Measurements from ENCODE around the gene STXBP6. TPM values are rescaled to one million over a fixed set of nuclear protein-coding genes. Genes with fewer than 3 reads are reported as not detected.

The STXBP6 gene
- total RNA-seq, 2 experiments from 2014 or later, result not detected

- Mint-ChIP-seq H3K36me3 (ENCODE audit: low read depth) (no peaks in the 10 kb centered on the region), H3K4me1 (no peaks in the 10 kb centered on the region), H3K4me3 (no peak overlapping the region), H3K9me3 (ENCODE audit: low read depth) (no peaks in the 10 kb centered on the region), H3K27me3 (peaks cover 12% of the 10 kb centered on the region), H3K27ac (no peak overlapping the region)
- ATAC-seq (no peak), DNase-seq (no peak)
- ChIA-PET CTCF (no interaction called here), POLR2A (no interaction called here)
- intact Hi-C loops (cut with DNase I, micrococcal nuclease), result no loop called here
Measured at GRCh38 chr14:25079311-25079710, 29.4 kb upstream of the STXBP6 start.

GRCh38 chr14:25074099-25074685 lies 24.2 kb upstream of the STXBP6 start:
- no peak for ATAC-seq
- Mint-ChIP-seq H3K4me3 (no peak overlapping the region), H3K36me3 (ENCODE audit: low read depth) (no peaks in the 10 kb centered on the region)

GRCh38 chr14:25069879-25070278 lies 19.9 kb upstream of the STXBP6 start:
- DNase-seq (no peak), ATAC-seq (no peak)
- no peaks in the 10 kb centered on the region for H3K9me3 Mint-ChIP-seq (ENCODE audit: low read depth)
- peaks cover 4% of the 10 kb centered on the region for H3K27me3 Mint-ChIP-seq
- POLR2A ChIA-PET, result no interaction called here
- H3K36me3 Mint-ChIP-seq (ENCODE audit: low read depth), result no peaks in the 10 kb centered on the region
- H3K27ac Mint-ChIP-seq, result no peak overlapping the region
- no peaks in the 10 kb centered on the region for H3K4me1 Mint-ChIP-seq
- intact Hi-C loops (cut with DNase I, micrococcal nuclease), result no loop called here
- no peak overlapping the region for H3K4me3 Mint-ChIP-seq
- CTCF ChIA-PET, result interaction anchor here (0.7 kb wide), 1 partner anchor 326 kb away, joined by 4 read pairs; no protein-coding TSS in a partner anchor

More at GRCh38 chr14:25074099-25074685, 24.2 kb upstream of the STXBP6 start:
- ChIA-PET POLR2A (no interaction called here), CTCF (no interaction called here)
- intact Hi-C loops (cut with DNase I, micrococcal nuclease), result no loop called here
- no peak for DNase-seq
- no peaks in the 10 kb centered on the region for H3K9me3 Mint-ChIP-seq (ENCODE audit: low read depth)
- peaks cover 2% of the 10 kb centered on the region for H3K27me3 Mint-ChIP-seq
- no peaks in the 10 kb centered on the region for H3K4me1 Mint-ChIP-seq
- no peak overlapping the region for H3K27ac Mint-ChIP-seq

GRCh38 chr14:25067600-25067999 lies 17.7 kb upstream of the STXBP6 start:
- intact Hi-C loops (cut with DNase I, micrococcal nuclease), result no loop called here
- H3K4me1 Mint-ChIP-seq, result no peaks in the 10 kb centered on the region
- POLR2A ChIA-PET, result no interaction called here
- no peak overlapping the region for H3K27ac Mint-ChIP-seq
- DNase-seq (no peak), ATAC-seq (no peak)
- H3K27me3 Mint-ChIP-seq, result peaks cover 8% of the 10 kb centered on the region
- no peaks in the 10 kb centered on the region for H3K9me3 Mint-ChIP-seq (ENCODE audit: low read depth)
- CTCF ChIA-PET, result no interaction called here
- H3K36me3 Mint-ChIP-seq (ENCODE audit: low read depth), result no peaks in the 10 kb centered on the region
- no peak overlapping the region for H3K4me3 Mint-ChIP-seq

GRCh38 chr14:25062022-25062321 lies 12.0 kb upstream of the STXBP6 start:
- no peaks in the 10 kb centered on the region for H3K4me1 Mint-ChIP-seq
- CTCF ChIA-PET, result no interaction called here
- H3K9me3 Mint-ChIP-seq (ENCODE audit: low read depth), result no peaks in the 10 kb centered on the region
- POLR2A ChIA-PET, result no interaction called here
- intact Hi-C loops (cut with DNase I, micrococcal nuclease), result no loop called here
- no peak overlapping the region for H3K4me3 Mint-ChIP-seq
- peaks cover 17% of the 10 kb centered on the region for H3K27me3 Mint-ChIP-seq
- ATAC-seq (no peak), DNase-seq (no peak)
- no peaks in the 10 kb centered on the region for H3K36me3 Mint-ChIP-seq (ENCODE audit: low read depth)
- no peak overlapping the region for H3K27ac Mint-ChIP-seq

- intact Hi-C loops (cut with DNase I, micrococcal nuclease), result no loop called here
- Mint-ChIP-seq H3K36me3 (ENCODE audit: low read depth) (no peaks in the 10 kb centered on the region), H3K27me3 (peaks cover 29% of the 10 kb centered on the region), H3K4me3 (no peak overlapping the region), H3K9me3 (ENCODE audit: low read depth) (no peaks in the 10 kb centered on the region), H3K27ac (no peak overlapping the region), H3K4me1 (no peaks in the 10 kb centered on the region)
- ChIA-PET POLR2A (no interaction called here), CTCF (no interaction called here)
- DNase-seq (no peak), ATAC-seq (no peak)
Measured at GRCh38 chr14:25056688-25057078, 6.7 kb upstream of the STXBP6 start.

GRCh38 chr14:25055992-25056687 lies 6.2 kb upstream of the STXBP6 start:
- intact Hi-C loops (cut with DNase I, micrococcal nuclease), result no loop called here
- no peak overlapping the region for H3K4me3 Mint-ChIP-seq
- peaks cover 33% of the 10 kb centered on the region for H3K27me3 Mint-ChIP-seq
- no peaks in the 10 kb centered on the region for H3K36me3 Mint-ChIP-seq (ENCODE audit: low read depth)
- ChIA-PET POLR2A (no interaction called here), CTCF (no interaction called here)
- ATAC-seq (no peak), DNase-seq (no peak)
- H3K27ac Mint-ChIP-seq, result no peak overlapping the region
- H3K4me1 Mint-ChIP-seq, result no peaks in the 10 kb centered on the region
- H3K9me3 Mint-ChIP-seq (ENCODE audit: low read depth), result no peaks in the 10 kb centered on the region

- intact Hi-C loops (cut with DNase I, micrococcal nuclease), result no loop called here
- ATAC-seq, result no peak
- Mint-ChIP-seq H3K36me3 (ENCODE audit: low read depth) (no peaks in the 10 kb centered on the region), H3K27me3 (peaks cover 39% of the 10 kb centered on the region), H3K4me1 (peaks cover 4% of the 10 kb centered on the region), H3K4me3 (no peak overlapping the region), H3K27ac (no peak overlapping the region), H3K9me3 (ENCODE audit: low read depth) (no peaks in the 10 kb centered on the region)
- DNase-seq, result no peak
- ChIA-PET CTCF (no interaction called here), POLR2A (no interaction called here)
Measured at GRCh38 chr14:25055005-25055404, 5.1 kb upstream of the STXBP6 start.

- Mint-ChIP-seq H3K4me3 (no peak overlapping the region), H3K9me3 (ENCODE audit: low read depth) (no peaks in the 10 kb centered on the region), H3K4me1 (peaks cover 7% of the 10 kb centered on the region), H3K27ac (no peak overlapping the region), H3K27me3 (peaks cover 43% of the 10 kb centered on the region), H3K36me3 (ENCODE audit: low read depth) (no peaks in the 10 kb centered on the region)
- ChIA-PET POLR2A (no interaction called here), CTCF (interaction anchor here (0.6 kb wide), 1 partner anchor 265 kb away, joined by 3 read pairs; no protein-coding TSS in a partner anchor)
- intact Hi-C loops (cut with DNase I, micrococcal nuclease), result no loop called here
- DNase-seq (no peak), ATAC-seq (no peak)
Measured at GRCh38 chr14:25053585-25053984, 3.6 kb upstream of the STXBP6 start.

GRCh38 chr14:25052921-25053320 lies 3.0 kb upstream of the STXBP6 start:
- intact Hi-C loops (cut with DNase I, micrococcal nuclease), result no loop called here
- ChIA-PET CTCF (interaction anchor here (0.6 kb wide), 1 partner anchor 266 kb away, joined by 3 read pairs; no protein-coding TSS in a partner anchor), POLR2A (no interaction called here)
- no peak for DNase-seq
- ATAC-seq, result no peak
- Mint-ChIP-seq H3K4me1 (peaks cover 7% of the 10 kb centered on the region), H3K9me3 (ENCODE audit: low read depth) (no peaks in the 10 kb centered on the region), H3K27ac (no peak overlapping the region), H3K36me3 (ENCODE audit: low read depth) (no peaks in the 10 kb centered on the region), H3K4me3 (no peak overlapping the region), H3K27me3 (peaks cover 47% of the 10 kb centered on the region)

- ChIA-PET POLR2A (no interaction called here), CTCF (interaction anchor here (1.3 kb wide), 1 partner anchor 246 kb away, joined by 3 read pairs; no protein-coding TSS in a partner anchor)
- Mint-ChIP-seq H3K36me3 (ENCODE audit: low read depth) (no peaks in the 10 kb centered on the region), H3K9me3 (ENCODE audit: low read depth) (no peaks in the 10 kb centered on the region), H3K27me3 (peaks cover 50% of the 10 kb centered on the region), H3K27ac (no peak overlapping the region), H3K4me1 (peaks cover 7% of the 10 kb centered on the region), H3K4me3 (no peak overlapping the region)
- ATAC-seq, result no peak
- no peak for DNase-seq
- intact Hi-C loops (cut with DNase I, micrococcal nuclease), result no loop called here
Measured at GRCh38 chr14:25052385-25052784, 2.4 kb upstream of the STXBP6 start.

- Mint-ChIP-seq H3K36me3 (ENCODE audit: low read depth) (no peaks in the 10 kb centered on the region), H3K9me3 (ENCODE audit: low read depth) (no peaks in the 10 kb centered on the region), H3K4me1 (peaks cover 7% of the 10 kb centered on the region), H3K4me3 (peak overlapping the region; percentile 41), H3K27me3 (peaks cover 50% of the 10 kb centered on the region), H3K27ac (no peak overlapping the region)
- intact Hi-C loops (cut with DNase I, micrococcal nuclease), result no loop called here
- DNase-seq, result no peak
- CTCF ChIA-PET, result no interaction called here
- POLR2A ChIA-PET, result no interaction called here
- no peak for ATAC-seq
Measured at GRCh38 chr14:25050269-25051150, 563 bp upstream of the STXBP6 start.

Measured in activated CD4-positive, alpha-beta T cell treated with anti-CD3 and anti-CD28 coated beads for 36 hours (primary cell).